Erythroblast (primary cell): ENCODE measurements around the gene PINK1.

Experiments
- GATA1 ChIP-seq: IDR thresholded peaks from 2 replicates; pipeline ENCODE4 v1.6.1; 2011; ENCODE audit warnings: low read depth, mild to moderate bottlenecking, control low read depth, low read length, moderate library complexity
- POLR2A ChIP-seq: IDR thresholded peaks from 2 replicates; pipeline ENCODE4 v1.6.1; 2011; ENCODE audit warnings: mild to moderate bottlenecking, low read length

- TF ChIP-seq POLR2A (no peak), GATA1 (no peak)
These were observed 15.2 kb downstream of the PINK1 start for GRCh38 chr1:20648438-20648837.
